Peyer's patch (tissue), 4 donors: ENCODE results near the gene NDUFS6.

ENCODE experiments used
- CTCF ChIP-seq, 6 experiments: fragments of 450-650 bp in 4 of 6; fragments of 200-600 bp in 2 of 6; sonication (generic) in 1 of 6; IDR thresholded peaks; one replicate each; pipeline ENCODE4 v1.5.1; 2017 to 2019; ENCODE audit warnings: antibody characterized with exemption in 6 of 6, mild to moderate bottlenecking in 3 of 6, moderate library complexity in 1 of 6
- POLR2A ChIP-seq, 2 donors: fragments of 450-650 bp; IDR thresholded peaks; one replicate each; pipeline ENCODE4 v1.5.1; 2017; ENCODE audit warnings: antibody characterized with exemption in 2 of 2, mild to moderate bottlenecking in 2 of 2, moderate library complexity in 2 of 2

DNA sequence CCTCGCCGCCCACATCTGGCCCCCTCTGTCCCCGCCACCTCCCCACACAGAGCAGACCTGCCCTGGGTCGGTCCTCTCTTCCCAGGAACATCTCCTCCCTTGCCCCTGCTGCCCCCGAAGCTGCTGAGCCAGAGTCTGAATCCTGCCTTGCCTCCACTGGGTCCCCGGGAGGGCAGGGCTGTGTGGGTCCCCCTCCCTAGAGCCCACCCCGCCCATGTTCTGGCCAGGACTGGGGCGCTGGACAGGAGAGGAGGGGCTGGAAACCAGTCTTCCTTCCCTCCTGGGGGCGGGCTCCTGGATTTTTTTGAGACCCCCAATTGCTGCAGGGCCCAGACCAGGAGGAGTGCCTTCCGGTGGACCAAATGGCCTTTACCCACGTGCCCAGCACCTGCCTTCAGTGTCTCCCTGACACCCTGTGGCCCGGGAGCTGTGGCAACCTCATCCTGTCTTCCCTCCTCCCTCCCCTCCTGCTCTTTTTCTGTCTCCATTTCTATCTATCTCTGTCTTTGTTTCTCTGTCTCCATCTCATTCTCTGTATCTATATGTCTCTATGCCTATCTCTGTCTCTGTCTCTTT is 13.6 kb upstream of the NDUFS6 start:
- no peak for TF ChIP-seq CTCF (IDR thresholded peaks at IDR 0.05)
- TF ChIP-seq POLR2A (IDR thresholded peaks at IDR 0.05), result no peak
